B cell (primary cell): Measurements from ENCODE around the gene MMS22L. TPM values are rescaled to one million over a fixed set of nuclear protein-coding genes. Genes with fewer than 3 reads are reported as not detected.

Source experiments
- ATAC-seq: fragments of 200-7000 bp; cut with Tn5 transposase; one replicate; pipeline ENCODE4 v1.10.0; 2021; ENCODE audit warnings: low read depth, mild to moderate bottlenecking, moderate number of reproducible peaks, moderate library complexity
- CTCF ChIA-PET: fragments of 350-600 bp; sonication (Branson Sonifier 250); formaldehyde crosslinking; loops from one replicate; lab custom pipeline; 2021; ENCODE audit warnings: antibody characterized with exemption, inconsistent platforms; lab: Charles Lee
- POLR2A ChIA-PET: fragments of 350-600 bp; sonication (Branson Sonifier 250); formaldehyde crosslinking; loops from one replicate; lab custom pipeline; 2021; ENCODE audit warnings: antibody characterized with exemption; lab: Charles Lee
- DNase-seq: peaks from one replicate; pipeline ENCODE4 v3.0.0; 2013
- H2AFZ ChIP-seq: 2 replicates; pipeline ENCODE4 v1.6.1; 2012; ENCODE audit warnings: mild to moderate bottlenecking, low read depth, low read length; ENCODE audit not compliant: insufficient read depth, poor library complexity, severe bottlenecking
- H3K27ac ChIP-seq, 2 donors: 1 replicate in 1 of 2; 2 replicates in 1 of 2; pipeline ENCODE4 v1.5.1; 2012 to 2013; ENCODE audit warnings: low read length in 2 of 2, mild to moderate bottlenecking in 2 of 2, moderate library complexity in 1 of 2
- H3K27me3 ChIP-seq, 4 experiments: fragments of 200-600 bp in 1 of 4; sonication (generic) in 1 of 4; replicated peaks in 1 of 4; 1 replicate in 2 of 4; 2 replicates in 2 of 4; pipeline versions ENCODE4 v1.6.1 to v1.7.0; 2013 to 2016; ENCODE audit warnings: low read length in 3 of 4, mild to moderate bottlenecking in 2 of 4, mixed read lengths in 1 of 4, moderate library complexity in 1 of 4; ENCODE audit not compliant: insufficient read depth in 4 of 4, control insufficient read depth in 3 of 4; ENCODE audit errors: control extremely low read depth in 1 of 4
- H3K36me3 ChIP-seq, 2 experiments: replicated peaks in 1 of 2; 1 replicate in 1 of 2; 2 replicates in 1 of 2; pipeline versions ENCODE4 v1.6.1 to v1.7.1; 2013; ENCODE audit warnings: low read length in 1 of 2; ENCODE audit not compliant: insufficient read depth in 2 of 2, control insufficient read depth in 1 of 2; ENCODE audit errors: control extremely low read depth in 1 of 2, extremely low read depth in 1 of 2
- H3K4me1 ChIP-seq, 2 donors: fragments of 200-600 bp in 1 of 2; sonication (generic) in 1 of 2; 1 replicate in 1 of 2; 2 replicates in 1 of 2; pipeline versions ENCODE4 v1.5.1 to v1.6.1; 2013 to 2017; ENCODE audit warnings: low read length in 2 of 2; ENCODE audit not compliant: control insufficient read depth in 2 of 2, insufficient read depth in 2 of 2
- H3K4me2 ChIP-seq: replicated peaks from 2 replicates; pipeline ENCODE3; 2012; ENCODE audit warnings: mild to moderate bottlenecking, low read depth, low read length; ENCODE audit not compliant: poor library complexity, severe bottlenecking
- H3K4me3 ChIP-seq, 5 experiments: fragments of 200-600 bp in 1 of 5; sonication (generic) in 1 of 5; 1 replicate in 3 of 5; 2 replicates in 2 of 5; pipeline versions ENCODE4 v1.5.1 to v1.7.0; 2011 to 2016; ENCODE audit warnings: low read length in 4 of 5, mild to moderate bottlenecking in 4 of 5, low read depth in 2 of 5, control low read depth in 1 of 5, moderate library complexity in 1 of 5; ENCODE audit not compliant: insufficient read depth in 1 of 5; ENCODE audit errors: control extremely low read depth in 1 of 5, extremely low read depth in 1 of 5
- H3K79me2 ChIP-seq: fragments of 200-600 bp; sonication (generic); one replicate; pipeline ENCODE4 v1.6.0; 2016; ENCODE audit warnings: low read length; ENCODE audit not compliant: control insufficient read depth, insufficient read depth
- H3K9ac ChIP-seq: fragments of 200-600 bp; sonication (generic); 2 replicates; pipeline ENCODE4 v1.6.1; 2017; ENCODE audit warnings: mild to moderate bottlenecking, low read length, moderate library complexity
- H3K9me3 ChIP-seq, 3 donors: one replicate each; pipeline versions ENCODE4 v1.6.1 to v1.7.1; 2013; ENCODE audit warnings: low read length in 2 of 3; ENCODE audit not compliant: control insufficient read depth in 2 of 3, insufficient read depth in 1 of 3; ENCODE audit errors: control extremely low read depth in 1 of 3
- H4K20me1 ChIP-seq: 2 replicates; pipeline ENCODE4 v1.6.0; 2012; ENCODE audit warnings: mild to moderate bottlenecking, low read length; ENCODE audit not compliant: insufficient read depth, control insufficient read depth, poor library complexity, severe bottlenecking
- H3K27ac Mint-ChIP-seq: one replicate; pipeline ENCODE4 v1.8.0; 2021; ENCODE audit warnings: mixed read lengths
- H3K27me3 Mint-ChIP-seq: one replicate; pipeline ENCODE4 v1.8.0; 2021; ENCODE audit warnings: mixed read lengths
- H3K4me1 Mint-ChIP-seq: one replicate; pipeline ENCODE4 v1.8.0; 2021; ENCODE audit warnings: mixed read lengths
- H3K4me3 Mint-ChIP-seq: one replicate; pipeline ENCODE4 v1.8.0; 2021; ENCODE audit warnings: mixed read lengths
- H3K9me3 Mint-ChIP-seq: one replicate; pipeline ENCODE4 v1.8.0; 2022; ENCODE audit warnings: mixed read lengths; ENCODE audit not compliant: insufficient read depth
- CTCF ChIP-seq: fragments of 200-600 bp; IDR thresholded peaks from one replicate; pipeline ENCODE4 v1.8.0; 2022; ENCODE audit warnings: antibody characterized with exemption, mild to moderate bottlenecking
- EZH2 ChIP-seq: IDR thresholded peaks from 2 replicates; pipeline ENCODE4 v1.6.1; 2012; ENCODE audit warnings: borderline replicate concordance, low read depth, mild to moderate bottlenecking, moderate library complexity, low read length; ENCODE audit not compliant: insufficient read depth, poor library complexity, severe bottlenecking
- WGBS: methylation state at CpG from one replicate; pipeline ENCODE4 v1.1.5; 2013; ENCODE audit warnings: missing lambda C conversion rate; ENCODE audit not compliant: insufficient coverage; 5-methylcytosine and 5-hydroxymethylcytosine counted together
- intact Hi-C: fragments of 100-400 bp; cut with micrococcal nuclease; formaldehyde crosslinking; loops from one replicate; pipeline ENCODE4 v1.10.0; 2022
- polyA plus RNA-seq: library from polyadenylated mRNA; depleted of rRNA; stranded (reverse); fragments of >200 nt; gene quantifications from 2 replicates; pipeline ENCODE4 v1.2.3, GENCODE V29; 2012
- total RNA-seq, 2 donors: library from RNA; stranded (reverse); fragments of 120-200 nt in 1 of 2; gene quantifications; 1 replicate in 1 of 2; 2 replicates in 1 of 2; pipeline versions ENCODE4 v1.2.3 to v1.2.4, GENCODE V29; 2013 to 2022

MMS22L gene
- total and polyA plus RNA-seq, 2 donors (not counting 1 experiment from before 2014, with no cell fraction given), result 3.2 to 20.5 TPM

- H3K4me1 Mint-ChIP-seq, result no peaks in the 10 kb centered on the region
- ChIA-PET CTCF (no interaction called here), POLR2A (no interaction called here)
- no peak for TF ChIP-seq CTCF
- no peak for TF ChIP-seq EZH2
- no CpG with 5 or more reads among the region's 1 CpG for WGBS
- H4K20me1 ChIP-seq, result no peaks in the 10 kb centered on the region
- no peaks in the 10 kb centered on the region for H3K9me3 Mint-ChIP-seq
- no peaks in the 10 kb centered on the region for H3K4me1 ChIP-seq
- H3K4me2 ChIP-seq, result no peak overlapping the region
- no peak overlapping the region for H3K4me3 ChIP-seq
- no peak overlapping the region for H3K9ac ChIP-seq
- H3K27ac Mint-ChIP-seq, result no peak overlapping the region
- no peaks in the 10 kb centered on the region for H3K27me3 Mint-ChIP-seq
- no peak overlapping the region for H3K4me3 Mint-ChIP-seq
- H2AFZ ChIP-seq, result no peak overlapping the region
- H3K36me3 ChIP-seq, result no peaks in the 10 kb centered on the region
- intact Hi-C loops, result no loop called here
- H3K27me3 ChIP-seq, result no peaks in the 10 kb centered on the region
- no peaks in the 10 kb centered on the region for H3K79me2 ChIP-seq
- no peak overlapping the region for H3K27ac ChIP-seq
- no peaks in the 10 kb centered on the region for H3K9me3 ChIP-seq
- DNase-seq (no peak), ATAC-seq (no peak)
Measured at GRCh38 chr6:97102145-97102790, 180.7 kb downstream of the MMS22L start.

DNA sequence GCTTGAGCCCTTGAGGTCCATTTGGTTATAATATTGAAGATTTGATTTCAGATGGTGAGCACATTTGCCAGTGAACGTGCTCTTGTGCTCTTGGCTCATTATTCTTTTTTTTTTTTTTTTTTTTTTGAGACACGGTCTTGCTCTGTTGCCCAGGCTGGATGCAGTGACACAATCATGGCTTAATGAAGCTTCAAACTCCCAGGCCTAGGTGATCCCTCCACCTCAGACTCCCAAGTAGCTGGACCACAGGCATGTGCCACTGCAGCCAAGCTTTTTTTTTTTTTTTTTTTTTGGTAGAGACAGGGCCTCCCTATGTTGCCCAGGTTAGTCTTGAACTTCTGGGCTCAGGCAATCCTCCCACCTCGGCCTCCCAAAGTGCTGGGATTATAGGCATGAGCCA, 182.3 kb downstream of the MMS22L start:
- Histone ChIP-seq H3K4me2 (no peak overlapping the region), H3K9ac (no peak overlapping the region), H3K27ac (no peak overlapping the region), H2AFZ (no peak overlapping the region), H4K20me1 (no peaks in the 10 kb centered on the region), H3K79me2 (no peaks in the 10 kb centered on the region), H3K4me3 (no peak overlapping the region), H3K4me1 (no peaks in the 10 kb centered on the region), H3K9me3 (no peaks in the 10 kb centered on the region), H3K36me3 (no peaks in the 10 kb centered on the region), H3K27me3 (no peaks in the 10 kb centered on the region)
- 50% methylated on average over 1 of the region's 3 CpGs for WGBS
- H3K4me1 Mint-ChIP-seq, result no peaks in the 10 kb centered on the region
- H3K4me3 Mint-ChIP-seq, result no peak overlapping the region
- intact Hi-C loops, result no loop called here
- H3K27ac Mint-ChIP-seq, result no peak overlapping the region
- ATAC-seq, result no peak
- H3K27me3 Mint-ChIP-seq, result no peaks in the 10 kb centered on the region
- TF ChIP-seq CTCF (no peak), EZH2 (no peak)
- DNase-seq, result no peak
- ChIA-PET CTCF (interaction anchor here (0.7 kb wide), 1 partner anchor 294 kb away, joined by 3 read pairs; no protein-coding TSS in a partner anchor), POLR2A (no interaction called here)
- H3K9me3 Mint-ChIP-seq, result no peaks in the 10 kb centered on the region
